WTC11 (cell line): ENCODE data around the gene BACH2.

Source experiments
- ATF1 ChIP-seq: sonication (generic); formaldehyde crosslinking; IDR thresholded peaks from 2 replicates; pipeline ENCODE4 v1.8.1; 2023; ENCODE audit warnings: mild to moderate bottlenecking, moderate library complexity, missing genetic modification reagents
- JAZF1 ChIP-seq: fragments of 250-450 bp; sonication (Bioruptor Pico); IDR thresholded peaks from 2 replicates; pipeline ENCODE4 v1.9.0; 2021; ENCODE audit warnings: moderate library complexity, mild to moderate bottlenecking, inconsistent platforms
- RELA ChIP-seq: sonication (generic); formaldehyde crosslinking; IDR thresholded peaks from 2 replicates; pipeline ENCODE4 v1.8.1; 2022; ENCODE audit warnings: missing genetic modification reagents, mild to moderate bottlenecking, borderline replicate concordance
- SP1 ChIP-seq: sonication (generic); formaldehyde crosslinking; conservative IDR thresholded peaks from 2 replicates; pipeline ENCODE4 v1.8.1; 2022; ENCODE audit warnings: missing genetic modification reagents
- TEAD1 ChIP-seq: sonication (generic); formaldehyde crosslinking; IDR thresholded peaks from 2 replicates; pipeline ENCODE4 v1.8.0; 2022; ENCODE audit warnings: mild to moderate bottlenecking, missing genetic modification reagents
- TP53 ChIP-seq: sonication (generic); formaldehyde crosslinking; IDR thresholded peaks from 2 replicates; pipeline ENCODE4 v1.8.1; 2023; ENCODE audit warnings: mild to moderate bottlenecking, missing genetic modification reagents
- ZNF423 ChIP-seq: fragments of 250-450 bp; sonication (Bioruptor Pico); IDR thresholded peaks from 2 replicates; pipeline ENCODE4 v2.1.2; 2022; ENCODE audit warnings: mild to moderate bottlenecking, moderate library complexity
- TF ChIP-seq, protein P1 (sequence below): fragments of 200-600 bp; IDR thresholded peaks from 2 replicates; pipeline ENCODE4 v1.8.0; 2022; ENCODE audit warnings: antibody characterized with exemption
- TF ChIP-seq, protein P2 (sequence below): sonication (generic); formaldehyde crosslinking; IDR thresholded peaks from 2 replicates; pipeline ENCODE4 v1.8.1; 2023; ENCODE audit warnings: mild to moderate bottlenecking, missing genetic modification reagents, moderate library complexity
- TF ChIP-seq, protein P3 (sequence below): sonication (generic); formaldehyde crosslinking; IDR thresholded peaks from 2 replicates; pipeline ENCODE4 v1.8.1; 2023; ENCODE audit warnings: mild to moderate bottlenecking, moderate library complexity, missing genetic modification reagents
- TF ChIP-seq, protein P4 (sequence below): sonication (generic); formaldehyde crosslinking; conservative IDR thresholded peaks from 2 replicates; pipeline ENCODE4 v1.8.1; 2022; ENCODE audit warnings: mild to moderate bottlenecking, missing genetic modification reagents
- TF ChIP-seq, protein P5 (sequence below): fragments of 250-450 bp; sonication (Bioruptor Pico); IDR thresholded peaks from 2 replicates; pipeline ENCODE4 v1.9.0; 2021; ENCODE audit warnings: mild to moderate bottlenecking

DNA sequence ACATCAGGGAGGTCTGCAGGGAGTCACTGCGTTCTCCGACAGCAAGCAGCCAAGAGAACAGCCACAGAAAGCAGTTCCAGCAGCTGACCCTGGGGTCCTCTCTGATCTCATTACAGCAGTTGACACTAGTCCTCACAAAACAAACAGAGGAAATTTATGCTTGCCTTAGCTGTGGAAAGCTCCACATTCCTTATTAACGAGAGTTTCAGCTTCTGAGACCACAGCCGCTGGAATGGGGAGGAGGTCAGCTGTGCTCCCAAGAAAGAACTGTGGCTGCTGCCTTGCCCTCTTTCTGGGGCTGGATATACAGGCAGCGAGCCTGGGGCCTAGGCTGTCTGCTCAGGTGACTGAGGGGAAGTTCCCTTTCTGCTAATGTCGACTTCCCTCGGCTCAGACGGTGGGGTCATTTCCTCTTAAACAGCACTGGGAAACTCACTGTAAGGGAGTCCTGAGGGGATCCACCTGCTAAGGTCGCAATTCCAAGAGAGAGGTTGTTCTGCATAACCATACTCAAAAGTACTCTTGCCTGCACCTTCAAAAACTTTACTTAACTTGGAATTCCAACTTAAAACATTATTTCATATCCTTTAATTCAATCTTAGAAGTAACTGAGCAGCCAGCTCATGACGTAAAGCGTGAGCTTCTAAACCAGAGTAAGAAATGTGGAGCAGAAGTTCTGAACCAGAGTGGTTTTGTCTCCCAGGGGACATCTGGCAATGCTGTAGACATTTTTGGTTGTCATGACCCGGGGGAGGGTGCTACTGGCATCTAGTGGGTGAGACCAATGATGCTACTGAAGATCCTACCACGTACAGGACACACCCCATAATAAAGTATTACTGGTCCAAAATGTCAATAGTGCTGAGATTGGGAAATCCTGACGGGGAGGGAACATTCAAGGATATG, 80.3 kb downstream of the BACH2 start:
- TF ChIP-seq SP1 (CRISPR knock-in tag) (no peak), ZNF423 (no peak), ATF1 (CRISPR knock-in tag) (no peak), TEAD1 (CRISPR knock-in tag) (no peak), TP53 (no peak), RELA (no peak), JAZF1 (CRISPR knock-in tag) (no peak)
- TF ChIP-seq, protein P1, sequence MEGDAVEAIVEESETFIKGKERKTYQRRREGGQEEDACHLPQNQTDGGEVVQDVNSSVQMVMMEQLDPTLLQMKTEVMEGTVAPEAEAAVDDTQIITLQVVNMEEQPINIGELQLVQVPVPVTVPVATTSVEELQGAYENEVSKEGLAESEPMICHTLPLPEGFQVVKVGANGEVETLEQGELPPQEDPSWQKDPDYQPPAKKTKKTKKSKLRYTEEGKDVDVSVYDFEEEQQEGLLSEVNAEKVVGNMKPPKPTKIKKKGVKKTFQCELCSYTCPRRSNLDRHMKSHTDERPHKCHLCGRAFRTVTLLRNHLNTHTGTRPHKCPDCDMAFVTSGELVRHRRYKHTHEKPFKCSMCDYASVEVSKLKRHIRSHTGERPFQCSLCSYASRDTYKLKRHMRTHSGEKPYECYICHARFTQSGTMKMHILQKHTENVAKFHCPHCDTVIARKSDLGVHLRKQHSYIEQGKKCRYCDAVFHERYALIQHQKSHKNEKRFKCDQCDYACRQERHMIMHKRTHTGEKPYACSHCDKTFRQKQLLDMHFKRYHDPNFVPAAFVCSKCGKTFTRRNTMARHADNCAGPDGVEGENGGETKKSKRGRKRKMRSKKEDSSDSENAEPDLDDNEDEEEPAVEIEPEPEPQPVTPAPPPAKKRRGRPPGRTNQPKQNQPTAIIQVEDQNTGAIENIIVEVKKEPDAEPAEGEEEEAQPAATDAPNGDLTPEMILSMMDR = no peak
- TF ChIP-seq, protein P2, sequence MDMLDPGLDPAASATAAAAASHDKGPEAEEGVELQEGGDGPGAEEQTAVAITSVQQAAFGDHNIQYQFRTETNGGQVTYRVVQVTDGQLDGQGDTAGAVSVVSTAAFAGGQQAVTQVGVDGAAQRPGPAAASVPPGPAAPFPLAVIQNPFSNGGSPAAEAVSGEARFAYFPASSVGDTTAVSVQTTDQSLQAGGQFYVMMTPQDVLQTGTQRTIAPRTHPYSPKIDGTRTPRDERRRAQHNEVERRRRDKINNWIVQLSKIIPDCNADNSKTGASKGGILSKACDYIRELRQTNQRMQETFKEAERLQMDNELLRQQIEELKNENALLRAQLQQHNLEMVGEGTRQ (CRISPR knock-in tag) = no peak
- TF ChIP-seq, protein P3, sequence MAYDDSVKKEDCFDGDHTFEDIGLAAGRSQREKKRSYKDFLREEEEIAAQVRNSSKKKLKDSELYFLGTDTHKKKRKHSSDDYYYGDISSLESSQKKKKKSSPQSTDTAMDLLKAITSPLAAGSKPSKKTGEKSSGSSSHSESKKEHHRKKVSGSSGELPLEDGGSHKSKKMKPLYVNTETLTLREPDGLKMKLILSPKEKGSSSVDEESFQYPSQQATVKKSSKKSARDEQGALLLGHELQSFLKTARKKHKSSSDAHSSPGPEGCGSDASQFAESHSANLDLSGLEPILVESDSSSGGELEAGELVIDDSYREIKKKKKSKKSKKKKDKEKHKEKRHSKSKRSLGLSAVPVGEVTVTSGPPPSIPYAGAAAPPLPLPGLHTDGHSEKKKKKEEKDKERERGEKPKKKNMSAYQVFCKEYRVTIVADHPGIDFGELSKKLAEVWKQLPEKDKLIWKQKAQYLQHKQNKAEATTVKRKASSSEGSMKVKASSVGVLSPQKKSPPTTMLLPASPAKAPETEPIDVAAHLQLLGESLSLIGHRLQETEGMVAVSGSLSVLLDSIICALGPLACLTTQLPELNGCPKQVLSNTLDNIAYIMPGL = no peak
- TF ChIP-seq, protein P4, sequence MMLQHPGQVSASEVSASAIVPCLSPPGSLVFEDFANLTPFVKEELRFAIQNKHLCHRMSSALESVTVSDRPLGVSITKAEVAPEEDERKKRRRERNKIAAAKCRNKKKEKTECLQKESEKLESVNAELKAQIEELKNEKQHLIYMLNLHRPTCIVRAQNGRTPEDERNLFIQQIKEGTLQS (CRISPR knock-in tag) = no peak
- TF ChIP-seq, protein P5, sequence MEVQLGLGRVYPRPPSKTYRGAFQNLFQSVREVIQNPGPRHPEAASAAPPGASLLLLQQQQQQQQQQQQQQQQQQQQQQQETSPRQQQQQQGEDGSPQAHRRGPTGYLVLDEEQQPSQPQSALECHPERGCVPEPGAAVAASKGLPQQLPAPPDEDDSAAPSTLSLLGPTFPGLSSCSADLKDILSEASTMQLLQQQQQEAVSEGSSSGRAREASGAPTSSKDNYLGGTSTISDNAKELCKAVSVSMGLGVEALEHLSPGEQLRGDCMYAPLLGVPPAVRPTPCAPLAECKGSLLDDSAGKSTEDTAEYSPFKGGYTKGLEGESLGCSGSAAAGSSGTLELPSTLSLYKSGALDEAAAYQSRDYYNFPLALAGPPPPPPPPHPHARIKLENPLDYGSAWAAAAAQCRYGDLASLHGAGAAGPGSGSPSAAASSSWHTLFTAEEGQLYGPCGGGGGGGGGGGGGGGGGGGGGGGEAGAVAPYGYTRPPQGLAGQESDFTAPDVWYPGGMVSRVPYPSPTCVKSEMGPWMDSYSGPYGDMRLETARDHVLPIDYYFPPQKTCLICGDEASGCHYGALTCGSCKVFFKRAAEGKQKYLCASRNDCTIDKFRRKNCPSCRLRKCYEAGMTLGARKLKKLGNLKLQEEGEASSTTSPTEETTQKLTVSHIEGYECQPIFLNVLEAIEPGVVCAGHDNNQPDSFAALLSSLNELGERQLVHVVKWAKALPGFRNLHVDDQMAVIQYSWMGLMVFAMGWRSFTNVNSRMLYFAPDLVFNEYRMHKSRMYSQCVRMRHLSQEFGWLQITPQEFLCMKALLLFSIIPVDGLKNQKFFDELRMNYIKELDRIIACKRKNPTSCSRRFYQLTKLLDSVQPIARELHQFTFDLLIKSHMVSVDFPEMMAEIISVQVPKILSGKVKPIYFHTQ (CRISPR knock-in tag) = no peak
